Subcutaneous adipose tissue (tissue), 4 donors: ENCODE results near the gene ERVFRD-1. TPM values are rescaled to one million over a fixed set of nuclear protein-coding genes. Genes with fewer than 3 reads are reported as not detected.

Experiments used
- total RNA-seq, 4 donors: library from RNA; depleted of rRNA; stranded (reverse); fragments of >200 nt; gene quantifications; one replicate each; pipeline ENCODE4 v1.1.0, GENCODE V29; 2016
- TF ChIP-seq, protein P1 (sequence below): fragments of 450-650 bp; IDR thresholded peaks from one replicate; pipeline ENCODE4 v1.5.1; 2016; ENCODE audit warnings: low read depth, mild to moderate bottlenecking, control low read depth, antibody characterized with exemption, moderate library complexity

ERVFRD-1 gene
- total RNA-seq, 4 donors from 2014 or later = 0.17 to 0.65 (median 0.44) TPM; not detected in 1

GRCh38 chr6:11126876-11127275 lies 15.4 kb upstream of the ERVFRD-1 start:
- TF ChIP-seq, protein P1, sequence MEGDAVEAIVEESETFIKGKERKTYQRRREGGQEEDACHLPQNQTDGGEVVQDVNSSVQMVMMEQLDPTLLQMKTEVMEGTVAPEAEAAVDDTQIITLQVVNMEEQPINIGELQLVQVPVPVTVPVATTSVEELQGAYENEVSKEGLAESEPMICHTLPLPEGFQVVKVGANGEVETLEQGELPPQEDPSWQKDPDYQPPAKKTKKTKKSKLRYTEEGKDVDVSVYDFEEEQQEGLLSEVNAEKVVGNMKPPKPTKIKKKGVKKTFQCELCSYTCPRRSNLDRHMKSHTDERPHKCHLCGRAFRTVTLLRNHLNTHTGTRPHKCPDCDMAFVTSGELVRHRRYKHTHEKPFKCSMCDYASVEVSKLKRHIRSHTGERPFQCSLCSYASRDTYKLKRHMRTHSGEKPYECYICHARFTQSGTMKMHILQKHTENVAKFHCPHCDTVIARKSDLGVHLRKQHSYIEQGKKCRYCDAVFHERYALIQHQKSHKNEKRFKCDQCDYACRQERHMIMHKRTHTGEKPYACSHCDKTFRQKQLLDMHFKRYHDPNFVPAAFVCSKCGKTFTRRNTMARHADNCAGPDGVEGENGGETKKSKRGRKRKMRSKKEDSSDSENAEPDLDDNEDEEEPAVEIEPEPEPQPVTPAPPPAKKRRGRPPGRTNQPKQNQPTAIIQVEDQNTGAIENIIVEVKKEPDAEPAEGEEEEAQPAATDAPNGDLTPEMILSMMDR = no peak

GRCh38 chr6:11123978-11124377 lies 12.5 kb upstream of the ERVFRD-1 start:
- TF ChIP-seq, protein P1 = no peak

DNA sequence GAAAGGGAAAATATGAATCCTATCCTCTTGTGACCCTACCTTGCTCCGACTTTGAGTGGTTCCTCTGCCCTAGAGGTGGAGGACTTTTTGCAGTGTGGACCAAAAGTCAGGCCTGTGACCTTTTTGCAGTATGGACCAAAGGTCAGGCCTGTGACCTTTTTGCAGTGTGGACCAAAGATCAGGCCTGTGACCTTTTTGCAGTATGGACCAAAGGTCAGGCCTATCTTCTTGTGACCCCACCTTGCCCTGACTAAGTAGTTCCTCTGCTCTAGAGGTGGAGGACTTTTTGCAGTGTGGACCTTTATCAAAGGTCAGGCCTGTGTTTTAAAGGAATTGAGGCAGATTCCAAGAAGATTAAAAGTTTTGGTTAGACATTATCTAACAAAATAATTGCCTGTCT lies 10.9 kb upstream of the ERVFRD-1 start:
- TF ChIP-seq, protein P1 = no peak

DNA sequence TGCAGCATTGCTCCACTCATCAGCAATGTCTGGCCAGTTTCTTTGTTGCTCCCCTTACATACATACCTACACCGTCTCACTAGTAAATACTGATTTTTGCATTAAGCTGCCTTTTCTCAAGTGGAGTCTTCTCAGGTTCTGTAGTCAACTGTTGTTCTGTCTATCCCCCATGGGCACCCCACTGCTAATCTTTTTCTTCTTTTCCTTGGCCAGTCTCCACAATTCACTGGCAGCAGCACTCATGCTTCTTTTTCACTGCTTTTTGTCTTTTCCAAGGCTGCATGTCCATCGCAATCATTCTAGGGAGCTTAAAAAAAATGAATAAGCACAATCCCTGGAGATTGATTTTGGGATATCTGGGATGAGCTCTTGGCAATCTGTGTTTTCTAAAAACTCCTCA lies 10.3 kb upstream of the ERVFRD-1 start:
- TF ChIP-seq, protein P1 = no peak

DNA sequence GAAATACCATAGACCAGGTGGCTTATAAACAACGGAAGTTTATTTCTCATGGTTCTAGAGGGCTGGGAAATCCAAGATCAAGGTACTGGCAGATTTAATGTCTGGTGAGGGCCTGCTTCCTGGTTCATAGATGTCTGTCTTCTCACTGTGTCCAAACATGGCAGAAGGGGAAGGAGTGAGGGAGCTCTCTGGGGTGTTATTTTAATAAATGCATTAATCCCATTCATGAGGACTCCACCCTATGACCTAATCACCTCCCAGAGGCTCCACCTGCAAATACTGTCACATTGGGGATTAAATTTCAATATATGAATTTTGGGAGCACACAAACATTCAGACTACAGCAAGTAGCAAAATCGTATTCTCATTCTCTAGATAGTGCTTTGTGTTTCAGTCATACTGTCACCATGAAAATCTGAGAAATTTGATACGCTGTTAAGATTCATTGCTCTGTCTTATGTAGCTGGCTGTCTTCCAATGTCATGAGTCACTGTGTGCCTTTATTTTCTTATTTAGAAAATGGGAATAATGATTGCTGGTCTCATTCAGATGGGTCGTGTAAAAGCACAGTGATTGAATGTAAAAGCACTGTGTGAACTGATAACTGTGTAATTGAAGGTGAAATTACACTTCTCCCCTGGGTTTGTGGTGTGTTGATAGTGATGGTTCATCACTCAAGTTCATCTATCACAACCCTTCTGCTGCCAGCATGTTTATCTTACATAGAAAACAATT lies 8.9 kb upstream of the ERVFRD-1 start:
- TF ChIP-seq, protein P1 = no peak

DNA sequence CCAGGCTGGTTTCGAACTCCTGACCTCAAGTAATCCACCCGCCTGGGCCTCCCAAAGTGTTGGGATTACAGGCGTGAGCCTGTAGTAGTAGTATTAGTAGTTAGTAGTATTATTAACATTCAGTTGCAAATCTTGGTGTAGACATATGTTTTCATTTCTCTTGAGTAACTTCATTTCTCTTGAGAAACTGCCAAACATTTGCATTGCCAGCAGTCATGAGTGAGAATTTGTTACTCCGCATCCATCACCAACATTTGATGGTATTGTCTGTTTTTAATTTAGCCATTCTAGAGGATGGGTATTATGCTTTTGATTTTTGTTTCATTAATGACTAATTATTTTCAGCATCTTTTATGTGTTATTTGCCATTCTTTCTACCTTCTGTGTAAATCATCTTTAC lies 1.5 kb upstream of the ERVFRD-1 start:
- TF ChIP-seq, protein P1 = no peak

- TF ChIP-seq, protein P1 = no peak
Observed at GRCh38 chr6:11111769-11112437, 378 bp upstream of the ERVFRD-1 start.
